Umbilical cord (tissue), 2 donors: ENCODE results near the gene PACSIN2. TPM values are rescaled to one million over a fixed set of nuclear protein-coding genes. Genes with fewer than 3 reads are reported as not detected.
"Not testable (repeated sequence)": the region's sequence is repeated elsewhere in the genome, so short reads cannot be mapped to it uniquely, and the experiment has no call there.

Experiments
- DNase-seq: peaks from one replicate; pipeline ENCODE4 v3.0.0-alpha.2; 2015; ENCODE audit warnings: low spot score
- total RNA-seq: library from RNA; depleted of rRNA; stranded (reverse); fragments of >200 nt; gene quantifications from one replicate; pipeline ENCODE4 v1.2.3, GENCODE V29; 2014; ENCODE audit warnings: low replicate concordance; ENCODE audit not compliant: insufficient read depth

Gene PACSIN2
- total RNA-seq, 1 donor from 2014 or later: 77.8 TPM

DNA sequence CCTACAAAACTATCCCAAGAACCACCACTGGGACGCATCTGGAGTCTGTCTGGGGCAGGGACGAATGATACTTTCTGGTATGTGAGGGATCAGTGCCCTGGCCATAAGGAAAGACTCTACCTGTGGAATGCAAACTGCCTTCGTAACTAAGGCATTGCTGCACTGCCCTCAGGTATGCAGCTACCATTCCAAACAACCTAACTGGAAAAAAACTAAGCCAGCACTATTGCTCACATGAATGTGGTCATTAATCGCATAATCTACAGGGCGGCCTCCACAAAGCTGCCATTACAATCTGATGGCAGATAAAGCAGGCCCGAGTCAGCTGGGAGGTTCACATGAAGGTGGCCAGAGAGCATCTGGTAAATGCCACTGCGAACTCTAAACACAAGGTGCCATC, 3.9 kb downstream of the PACSIN2 start:
- DNase-seq: no peak

GRCh38 chr22:43009444-43009843, 5.5 kb downstream of the PACSIN2 start:
- no peak for DNase-seq

- DNase-seq: no peak
Measured at GRCh38 chr22:43008921-43009320, 6.0 kb downstream of the PACSIN2 start.

DNA sequence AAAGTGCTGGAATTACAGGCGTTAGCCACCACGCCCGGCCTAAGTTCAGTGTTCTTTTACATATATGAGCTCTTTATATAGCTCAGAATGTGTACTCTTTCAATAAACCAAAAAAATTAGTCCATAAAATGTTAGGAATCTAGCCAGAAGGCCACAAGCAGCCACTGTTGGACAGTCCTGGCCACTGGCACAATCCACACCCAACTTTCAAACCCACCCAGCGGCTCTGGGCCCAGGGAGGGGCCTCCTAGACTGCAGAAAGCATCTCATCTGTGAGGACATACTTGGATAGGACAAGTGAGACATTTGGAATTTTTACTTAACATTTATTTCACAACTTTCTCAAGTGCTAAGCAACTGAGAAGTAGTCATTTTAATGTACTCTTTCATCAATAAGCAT, 6.4 kb downstream of the PACSIN2 start:
- DNase-seq: no peak

DNA sequence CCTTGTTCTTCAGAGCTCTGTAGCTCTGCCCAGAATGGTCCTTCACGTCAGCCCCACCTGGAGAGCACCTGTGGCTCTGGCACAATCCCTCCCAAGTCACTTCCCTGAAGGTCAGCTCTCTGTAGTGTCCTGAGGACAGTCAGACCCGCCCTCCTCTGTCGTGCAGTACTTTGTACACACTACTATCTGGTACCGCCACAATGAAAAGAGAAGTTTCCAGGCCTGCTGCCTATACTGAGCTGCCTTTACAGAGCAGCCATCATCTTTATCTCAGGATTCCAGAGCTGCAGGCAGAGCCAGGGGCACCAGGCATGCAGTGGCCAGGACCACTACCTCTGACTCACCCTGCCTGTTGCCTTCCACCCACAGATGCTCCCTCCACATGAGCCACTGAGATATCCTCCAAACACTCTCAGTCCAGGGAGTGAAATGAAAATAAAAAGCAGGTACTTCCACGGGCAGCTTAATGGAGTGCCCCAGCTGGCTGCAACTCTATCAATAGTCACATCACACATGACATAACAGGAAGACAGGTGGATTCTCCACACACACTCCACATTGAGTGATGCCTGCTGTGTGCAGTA, 7.3 kb downstream of the PACSIN2 start:
- no peak for DNase-seq

GRCh38 chr22:43006753-43007152, 8.2 kb downstream of the PACSIN2 start:
- DNase-seq: no peak

- DNase-seq: no peak
Measured at GRCh38 chr22:43006016-43006505, 8.9 kb downstream of the PACSIN2 start.

- DNase-seq: no peak
Measured at GRCh38 chr22:43005106-43005505, 9.8 kb downstream of the PACSIN2 start.

DNA sequence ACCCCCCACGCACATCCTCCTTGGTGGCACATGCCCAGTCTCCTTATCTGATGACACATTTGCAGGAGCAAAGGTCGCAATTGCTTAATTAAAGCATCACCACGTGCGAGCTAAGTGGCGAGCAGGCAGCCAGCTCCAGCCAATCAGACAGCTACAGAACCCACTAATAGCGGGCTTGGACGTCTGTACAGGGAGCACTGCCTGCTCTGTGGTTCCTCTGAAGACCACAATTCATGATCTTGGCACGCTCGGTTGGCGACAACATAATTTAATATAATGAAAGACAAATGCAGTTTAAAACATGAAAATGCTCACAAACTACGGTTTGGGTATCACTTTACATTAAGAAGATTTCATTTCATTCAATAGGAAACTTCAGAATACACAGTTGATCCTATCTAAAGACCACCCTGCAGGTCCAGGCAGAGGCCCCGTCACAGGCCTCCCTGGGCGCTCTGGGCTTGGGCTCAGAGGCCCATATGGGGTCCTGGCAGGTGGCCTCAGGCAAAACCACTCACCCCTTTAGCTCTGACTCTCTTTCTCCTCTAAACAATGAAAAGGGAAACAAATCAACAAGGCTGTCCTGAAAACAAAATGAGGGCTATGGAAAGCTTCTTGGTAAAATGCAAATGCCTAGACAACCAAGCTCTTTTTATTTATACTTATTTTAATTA, 10.4 kb downstream of the PACSIN2 start:
- no peak for DNase-seq

DNA sequence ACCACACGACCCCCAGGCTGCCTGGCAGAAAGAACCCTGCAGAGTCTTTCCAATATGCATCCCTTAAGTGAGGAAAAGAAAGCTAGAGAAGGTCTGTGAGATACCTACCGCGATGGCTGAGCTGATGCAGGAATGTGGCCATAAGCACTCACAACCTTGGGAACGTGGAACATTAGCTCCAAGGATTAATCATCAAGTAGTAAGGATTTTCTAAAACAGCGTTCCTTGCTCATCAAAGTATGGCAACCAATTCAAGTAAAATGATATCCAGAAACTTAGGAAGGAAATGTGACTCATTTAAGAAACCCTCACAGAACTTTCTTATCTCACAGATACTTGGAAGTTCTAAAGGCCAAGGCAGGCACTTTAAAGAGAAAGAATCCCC, 12.8 kb downstream of the PACSIN2 start:
- DNase-seq: peak; percentile 79

DNA sequence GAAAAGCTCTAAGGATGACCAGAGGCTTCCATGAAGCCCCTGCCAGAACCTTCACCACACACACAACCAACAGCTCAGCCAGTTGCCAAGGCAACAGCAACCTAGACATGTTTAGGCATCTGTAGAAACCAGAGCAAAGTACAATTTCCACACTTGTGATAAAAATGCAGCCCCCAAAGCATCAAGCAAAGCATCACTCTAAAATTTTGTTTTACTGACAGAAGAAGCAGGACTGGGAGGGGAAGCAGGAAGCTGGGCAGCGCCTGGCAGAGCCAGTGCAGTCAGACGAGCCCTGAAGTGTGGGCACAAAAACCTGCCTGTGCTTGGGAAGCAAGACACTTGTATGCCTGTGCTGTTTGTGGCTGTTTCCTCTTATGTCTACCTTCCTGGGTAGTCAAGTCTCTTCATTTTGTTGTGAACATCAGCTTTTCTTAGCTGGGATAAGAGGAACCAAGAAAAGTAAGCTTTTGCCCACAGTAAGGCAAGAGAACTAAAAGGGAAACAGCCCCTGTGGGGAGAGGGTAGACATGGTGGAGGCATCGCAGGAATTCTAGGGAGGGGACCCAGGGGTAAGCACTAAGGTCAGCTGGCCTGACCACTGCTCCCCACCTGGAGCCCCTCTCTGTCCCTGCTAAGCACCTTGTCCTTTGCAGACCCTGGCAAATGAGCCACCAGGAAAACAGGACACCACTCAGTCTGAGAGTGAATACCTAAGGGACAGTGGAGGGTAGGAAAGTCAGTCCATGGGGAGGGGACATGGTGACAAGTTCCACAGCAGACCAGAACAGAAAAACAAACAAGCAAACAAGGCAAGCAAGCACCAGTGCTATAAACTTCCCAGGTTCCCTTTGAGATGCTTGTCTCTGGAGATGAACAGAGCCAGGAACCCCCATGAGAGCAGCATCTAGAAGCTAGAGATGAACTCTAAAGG, 13.4 kb downstream of the PACSIN2 start:
- DNase-seq: peak; percentile 48

DNA sequence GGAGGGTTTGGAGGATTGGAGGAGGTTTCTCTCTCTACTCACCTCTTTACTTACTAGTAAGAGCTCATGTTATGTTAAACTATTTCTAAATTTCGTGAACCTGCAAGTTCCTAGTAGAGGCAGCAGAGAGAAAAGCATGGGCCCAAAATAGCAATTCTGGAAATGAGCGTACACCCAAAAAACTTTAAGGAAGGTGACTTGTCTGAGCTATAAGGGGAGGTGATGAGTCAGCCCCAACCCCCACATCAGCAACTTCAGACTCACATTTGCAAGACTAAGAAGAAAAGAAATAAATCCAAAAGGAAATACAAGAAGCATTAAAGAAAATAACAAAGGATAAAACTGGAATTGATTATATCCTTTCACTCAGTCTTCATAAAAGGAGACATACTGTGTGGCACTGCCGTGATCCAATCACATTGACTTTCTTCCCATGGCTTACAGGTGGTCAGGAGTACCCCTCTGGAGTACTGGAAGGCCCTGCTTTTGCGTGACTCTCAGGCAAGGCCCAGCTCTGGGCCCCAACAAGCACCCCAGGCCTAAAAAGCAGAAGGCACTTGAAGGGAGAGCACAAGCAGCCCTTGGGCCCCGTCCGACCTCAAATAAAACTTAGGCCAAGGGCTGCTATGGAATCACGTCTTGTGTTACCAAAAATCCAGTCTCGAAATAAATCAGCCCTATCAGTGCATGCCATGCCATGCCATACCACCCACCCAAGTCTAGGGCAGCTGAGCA, 14.3 kb downstream of the PACSIN2 start:
- DNase-seq: no peak

DNA sequence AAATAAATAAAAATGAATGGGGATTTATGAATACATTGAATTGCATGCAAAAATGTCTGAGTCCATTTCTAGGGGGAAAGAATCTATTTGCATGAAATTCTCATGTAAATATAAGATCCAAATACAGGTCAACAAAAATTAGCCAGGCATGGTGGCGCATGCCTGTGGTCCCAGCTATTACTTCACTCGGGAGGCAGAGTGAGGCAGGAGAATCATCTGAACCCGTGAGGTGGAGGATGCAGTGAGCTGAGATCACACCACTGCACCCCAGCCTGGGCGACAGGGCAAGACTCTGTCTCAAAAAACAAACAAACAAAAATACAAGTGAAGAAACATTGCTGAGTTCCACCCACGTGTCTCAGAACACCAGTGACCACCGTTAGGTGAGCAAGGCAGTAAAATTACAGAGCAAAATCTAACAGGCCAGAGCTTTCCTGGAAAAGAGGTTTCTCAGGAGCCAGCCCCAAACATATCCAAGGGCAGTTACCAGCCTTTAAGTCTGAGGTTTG, 17.3 kb downstream of the PACSIN2 start:
- no peak for DNase-seq

DNA sequence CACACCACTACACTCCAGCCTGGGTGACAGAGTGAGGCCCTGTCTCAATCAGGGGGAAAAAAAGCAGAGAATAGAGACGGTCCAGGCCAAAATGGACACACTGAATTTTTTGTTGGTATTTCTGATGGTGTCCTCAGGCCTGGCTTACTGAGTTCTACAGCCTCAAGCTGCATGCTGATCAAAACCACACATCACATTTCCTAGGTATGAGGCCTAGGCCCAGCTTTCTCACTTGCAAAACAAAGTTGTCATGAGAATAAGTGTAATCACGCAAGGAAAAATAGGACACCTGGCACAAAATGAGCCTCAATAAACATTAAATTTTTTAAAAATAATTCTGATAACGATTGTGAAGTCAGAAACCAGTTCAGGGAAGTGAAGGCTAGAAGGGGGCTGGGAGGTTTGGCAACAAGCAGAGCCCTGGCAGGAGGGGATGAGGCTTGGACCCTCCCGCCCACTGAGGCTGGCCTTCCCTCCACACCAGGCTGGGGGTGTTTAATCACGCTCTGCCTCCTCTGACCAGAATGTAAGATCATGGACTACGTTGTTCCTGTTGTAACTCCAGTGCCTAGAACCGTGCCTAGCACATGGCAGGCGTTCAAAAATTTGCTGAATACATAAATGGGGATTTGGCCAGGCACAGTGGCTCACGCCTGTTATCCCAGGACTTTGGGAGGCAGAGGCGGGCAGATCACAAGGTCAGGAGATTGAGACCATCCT, 18.1 kb downstream of the PACSIN2 start:
- DNase-seq: no peak

- not testable (repeated sequence) for DNase-seq
Measured at GRCh38 chr22:42995654-42996053, 19.3 kb downstream of the PACSIN2 start.

DNA sequence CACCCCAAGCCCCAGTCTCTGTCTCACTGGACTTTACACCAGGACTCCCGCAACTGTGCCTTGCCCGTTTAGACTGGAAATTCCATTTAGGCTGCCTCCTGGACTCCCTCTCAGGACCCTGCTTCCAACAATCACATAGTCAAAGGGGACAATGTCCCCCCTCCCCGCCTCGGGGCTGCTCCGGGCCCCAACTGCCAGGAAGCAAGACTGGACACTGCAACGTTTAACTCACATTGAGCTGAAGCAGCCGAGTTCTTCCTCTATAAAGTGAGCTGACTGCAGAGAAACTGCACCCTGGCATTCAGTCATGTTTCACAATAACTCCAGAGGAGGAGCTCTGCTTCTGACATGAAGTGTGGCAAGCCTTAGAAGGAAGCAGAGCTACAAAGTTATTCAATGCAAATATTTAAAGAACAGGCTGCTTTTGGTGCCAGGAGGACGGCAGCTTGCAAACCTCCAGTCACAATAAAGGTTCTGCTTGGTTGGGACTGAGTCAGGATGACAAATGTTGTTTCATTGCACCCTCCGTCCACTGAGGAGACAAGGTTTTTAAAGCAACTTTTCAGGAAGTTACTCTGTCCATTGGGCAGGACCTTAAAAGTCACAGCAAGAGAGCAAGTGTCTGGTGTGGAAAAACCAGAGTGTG, 19.9 kb downstream of the PACSIN2 start:
- DNase-seq: peak; percentile 97

GRCh38 chr22:42994276-42994916, 20.6 kb downstream of the PACSIN2 start:
- no peak for DNase-seq

DNA sequence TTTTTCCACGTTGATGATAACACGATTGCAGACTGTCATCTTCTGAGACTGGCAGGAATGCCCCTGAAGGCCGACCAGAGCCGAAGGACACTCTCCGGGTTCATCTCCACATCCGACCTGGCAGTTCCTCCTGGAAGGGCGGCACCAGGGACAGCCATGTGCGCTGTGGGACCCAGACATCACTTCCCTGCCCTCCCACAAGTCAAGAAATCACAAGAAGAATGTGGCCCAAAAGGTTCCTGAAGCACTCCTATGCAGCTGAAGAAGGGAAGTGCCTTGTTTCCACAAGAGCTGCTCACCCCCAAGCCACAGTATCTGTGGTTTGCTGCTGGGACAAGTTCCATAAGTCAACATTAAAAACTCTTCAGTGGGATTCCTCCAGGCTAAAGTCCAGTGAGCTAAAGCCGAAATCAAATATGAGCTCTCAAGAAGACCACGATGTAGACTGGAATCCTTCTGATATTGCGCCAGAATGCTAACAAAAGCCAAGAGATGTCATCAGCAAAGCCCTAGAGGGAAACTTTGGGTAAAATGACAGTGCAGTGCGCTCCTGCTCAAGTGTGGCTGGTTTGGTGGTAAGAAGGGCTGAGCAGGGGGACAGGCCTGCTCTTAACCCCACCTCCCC, 21.2 kb downstream of the PACSIN2 start:
- peak; percentile 87 for DNase-seq

DNA sequence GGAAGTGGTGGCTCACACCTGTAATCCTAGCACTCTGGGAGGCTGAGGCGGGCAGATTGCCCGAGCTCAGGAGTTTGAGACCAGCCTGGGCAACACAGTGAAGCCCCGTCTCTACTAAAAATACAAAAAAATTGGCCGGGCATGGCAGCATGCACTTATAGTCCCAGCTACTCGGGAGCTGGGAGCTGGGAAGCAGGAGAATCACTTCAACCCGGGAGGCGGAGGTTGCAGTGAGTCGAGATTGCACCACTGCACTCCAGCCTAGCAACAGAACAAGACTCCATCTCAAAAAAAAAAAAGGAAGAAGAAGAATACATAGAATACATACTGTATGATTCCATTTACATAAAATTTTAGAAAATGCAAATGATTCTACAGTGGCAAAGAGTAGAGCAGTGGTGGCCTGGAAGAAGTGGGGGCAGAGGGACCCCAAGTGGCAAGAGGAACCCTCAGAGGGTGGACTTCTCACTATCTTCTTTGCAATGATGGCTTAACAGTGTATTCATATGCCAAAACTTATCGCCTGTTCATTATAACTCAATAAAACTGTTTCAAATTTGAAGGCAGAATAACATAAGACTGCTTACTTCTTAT, 22.0 kb downstream of the PACSIN2 start:
- DNase-seq: no peak
